HG02610 (cell line): ENCODE measurements around the gene IGFBP2.

Experiments
- ATAC-seq: cut with Tn5 transposase; IDR thresholded peaks from one replicate; pipeline ENCODE4 v1.9.1; 2021; ENCODE audit warnings: mild to moderate bottlenecking, moderate library complexity; ENCODE audit not compliant: unreplicated experiment

Gene IGFBP2

DNA sequence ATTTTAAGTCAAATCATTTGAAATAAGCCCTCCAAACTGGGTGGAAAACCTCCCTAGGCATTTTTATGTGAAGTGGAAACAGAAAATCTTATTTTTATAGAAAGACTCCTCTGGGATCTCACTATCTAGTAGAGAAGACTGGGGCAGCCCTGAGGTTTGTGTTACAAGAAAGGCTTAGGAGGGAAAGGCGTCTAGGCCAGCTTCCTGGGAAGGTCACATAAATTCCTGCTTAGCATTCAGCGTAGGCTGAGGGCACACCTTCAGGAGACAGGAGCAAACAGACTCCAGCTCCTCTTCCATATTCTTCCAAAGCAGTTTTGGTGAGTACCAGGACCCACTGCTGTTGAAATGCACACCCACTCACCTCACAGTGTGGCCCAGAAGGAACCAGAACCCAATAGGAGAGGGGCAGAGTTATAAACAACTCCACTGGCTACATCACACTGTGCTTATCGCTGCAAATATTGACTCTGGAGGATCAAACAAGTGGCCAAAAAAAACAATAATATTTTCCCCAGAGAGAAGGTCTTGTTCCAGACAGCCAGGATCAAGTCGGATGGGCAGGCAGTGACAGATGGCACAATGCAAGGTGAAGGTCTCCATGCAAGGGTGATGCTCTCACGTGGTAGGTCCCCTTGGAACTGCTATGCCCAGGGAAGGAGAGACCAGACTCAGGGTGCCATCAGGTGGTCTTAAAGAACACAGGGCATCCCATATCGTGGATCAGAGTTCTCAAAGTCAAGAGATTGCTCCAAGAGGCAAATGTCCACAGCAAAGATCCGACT lies 17.7 kb upstream of the IGFBP2 start:
- no peak for ATAC-seq

DNA sequence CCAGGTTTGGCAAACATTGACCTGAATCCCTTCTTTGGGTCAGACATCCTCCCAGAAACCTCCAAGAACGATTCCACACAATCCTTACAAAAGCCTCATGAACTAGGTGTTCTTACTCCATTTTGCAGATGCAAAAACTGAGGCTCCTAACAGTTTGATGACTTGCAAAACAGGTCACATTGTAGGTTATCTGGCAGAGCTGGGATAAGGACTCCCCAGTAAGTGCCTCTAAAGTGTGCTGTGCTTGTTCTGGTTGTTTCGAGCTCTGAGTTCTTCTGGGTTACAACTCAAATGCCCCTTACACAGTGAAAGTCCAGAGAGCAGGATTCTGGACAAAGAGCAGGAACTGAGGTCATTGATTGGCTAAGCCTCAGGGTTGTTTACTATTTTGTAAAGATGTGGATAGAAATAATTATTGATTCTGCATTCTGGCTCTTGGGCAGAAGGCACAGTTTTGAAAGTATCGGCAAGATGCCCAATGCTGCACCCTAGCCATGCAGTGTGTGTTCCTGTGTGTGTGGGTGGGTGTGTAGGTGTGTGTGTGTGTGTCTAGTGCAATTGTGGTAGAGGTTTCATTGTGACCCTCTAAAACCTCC lies 17.0 kb upstream of the IGFBP2 start:
- no peak for ATAC-seq

DNA sequence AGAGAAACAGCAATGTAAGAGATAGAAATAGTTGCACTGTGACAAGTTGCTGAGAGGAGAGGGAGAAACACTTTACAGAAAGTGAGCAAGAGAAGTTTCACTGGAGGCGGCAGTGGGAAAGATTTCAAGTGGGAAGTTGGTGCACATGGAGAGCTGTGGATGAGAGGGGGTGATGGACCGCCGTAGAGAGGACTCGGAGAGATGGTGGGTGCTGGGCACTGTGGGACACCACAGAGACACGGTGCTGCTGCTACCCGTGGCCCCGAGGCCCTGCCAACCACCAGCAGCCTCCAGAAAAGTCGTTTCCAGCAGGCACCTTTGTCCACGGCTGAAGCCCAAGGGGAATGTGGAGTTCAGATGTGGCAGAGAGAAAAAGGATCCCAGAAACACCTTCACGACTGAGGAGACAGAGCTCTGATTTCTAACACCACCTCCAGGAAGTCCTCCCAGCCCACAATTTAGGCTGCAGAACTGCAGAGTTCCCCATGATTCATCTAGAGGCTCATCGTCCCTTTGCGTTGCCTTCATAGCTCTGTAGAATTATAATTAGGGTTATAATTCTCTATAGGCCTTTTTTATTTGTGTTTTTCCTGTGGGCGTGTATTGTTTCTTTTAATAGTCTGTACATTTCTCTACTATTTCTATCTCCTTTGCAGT lies 15.9 kb upstream of the IGFBP2 start:
- no peak for ATAC-seq

DNA sequence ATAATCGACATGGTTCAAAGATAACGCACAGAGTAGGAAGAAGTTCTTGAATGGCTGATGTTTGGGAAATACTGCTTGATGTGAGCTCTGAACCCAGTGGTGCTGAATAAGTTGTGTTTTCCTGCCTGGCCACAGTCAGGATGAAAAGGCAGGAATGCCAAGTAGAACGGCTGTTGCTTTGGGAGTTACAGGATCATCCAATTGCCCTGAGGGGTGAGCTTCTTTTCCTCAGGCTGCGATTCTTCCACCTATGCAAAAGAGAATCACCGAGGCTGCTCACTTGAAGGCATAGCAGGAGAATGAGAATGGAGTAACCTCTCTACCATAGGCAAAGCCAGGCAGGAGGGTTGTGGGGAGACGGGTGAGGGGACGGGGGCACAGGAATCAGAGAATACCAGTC lies 14.4 kb upstream of the IGFBP2 start:
- ATAC-seq, result no peak

DNA sequence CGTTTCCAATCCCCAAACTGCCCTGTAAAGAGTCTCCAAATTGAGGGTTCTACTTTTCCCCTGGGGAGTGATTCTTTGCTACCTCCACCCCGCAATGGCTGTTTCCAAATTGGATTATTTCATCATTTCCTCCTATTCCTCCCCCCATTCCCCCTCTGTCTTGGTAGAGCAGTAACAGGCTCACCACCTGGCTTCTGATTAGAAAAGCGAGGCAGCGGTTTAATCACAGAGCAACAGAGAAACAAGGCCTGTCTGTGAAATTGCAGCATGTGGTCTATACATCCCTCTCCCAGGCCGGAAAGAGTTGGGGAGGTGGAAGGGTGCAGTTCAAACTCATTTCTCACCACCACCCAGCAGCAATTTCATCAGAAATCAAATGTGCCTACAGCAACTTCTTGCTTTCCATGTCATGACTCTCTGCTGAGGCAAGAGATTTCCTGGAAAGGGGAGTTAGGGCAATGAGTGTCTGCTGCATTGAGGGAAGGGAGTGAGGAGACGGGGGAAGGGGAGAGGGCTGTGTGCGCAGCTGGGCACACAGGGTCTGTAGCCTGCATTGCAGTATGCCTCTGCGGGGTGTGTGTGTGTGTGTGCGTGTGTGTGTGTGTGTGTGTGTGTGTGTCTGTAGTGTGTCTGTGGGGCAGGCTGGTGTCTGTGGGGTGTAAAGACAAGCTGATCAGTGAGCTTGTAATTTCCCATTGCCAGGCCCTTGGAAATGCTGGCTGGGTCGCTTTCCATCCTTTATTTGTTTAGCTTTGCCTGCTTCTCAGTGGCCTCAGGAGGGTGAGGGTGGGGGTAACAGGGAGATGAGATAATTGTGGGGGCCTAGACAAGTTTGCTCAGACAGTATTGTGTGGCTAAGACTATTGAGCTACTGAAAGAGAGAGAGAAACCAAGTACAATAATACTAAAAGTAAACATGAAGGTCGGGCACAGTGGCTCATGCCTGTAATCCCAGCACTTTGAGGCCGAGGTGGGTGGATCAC lies 13.5 kb upstream of the IGFBP2 start:
- no peak for ATAC-seq

DNA sequence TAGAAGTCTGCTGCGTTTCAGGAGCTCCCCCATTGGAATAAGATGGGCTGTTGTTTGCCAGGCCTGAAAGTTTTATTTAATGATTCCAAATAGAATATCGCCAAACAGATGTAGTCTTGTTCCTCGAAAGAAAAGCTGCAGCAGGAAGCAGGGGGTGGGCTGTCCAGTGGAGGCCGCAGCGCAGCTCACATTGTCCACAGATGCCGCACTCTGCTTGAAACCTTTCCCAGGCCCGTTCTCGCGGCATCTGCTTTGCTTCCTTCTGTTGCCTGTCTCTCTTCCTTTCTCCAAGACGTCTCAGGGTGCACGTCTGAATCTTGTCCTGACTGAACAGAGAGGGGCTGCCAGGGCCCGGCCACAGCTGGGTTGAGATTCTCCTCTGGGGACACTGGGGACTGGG lies 12.4 kb upstream of the IGFBP2 start:
- no peak for ATAC-seq

DNA sequence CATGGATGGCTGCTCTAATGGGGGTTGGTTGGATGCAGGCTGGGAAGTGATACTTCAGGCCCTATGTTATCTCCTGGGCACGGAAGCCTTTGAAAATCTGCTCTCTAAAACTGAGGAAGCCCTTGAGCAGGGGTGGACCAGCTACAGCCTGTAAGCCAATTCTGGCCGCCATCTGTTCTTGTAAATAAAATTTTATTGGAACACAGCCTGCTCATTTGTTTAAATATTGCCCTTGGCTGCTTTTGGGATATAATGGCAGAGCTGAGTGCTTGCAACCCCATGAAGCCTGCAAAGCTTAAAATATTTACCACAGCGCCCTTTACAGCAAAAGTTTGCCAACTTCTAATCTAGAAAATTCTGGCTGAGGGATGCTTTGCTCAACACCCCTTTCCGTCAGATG lies 11.9 kb upstream of the IGFBP2 start:
- no peak for ATAC-seq

DNA sequence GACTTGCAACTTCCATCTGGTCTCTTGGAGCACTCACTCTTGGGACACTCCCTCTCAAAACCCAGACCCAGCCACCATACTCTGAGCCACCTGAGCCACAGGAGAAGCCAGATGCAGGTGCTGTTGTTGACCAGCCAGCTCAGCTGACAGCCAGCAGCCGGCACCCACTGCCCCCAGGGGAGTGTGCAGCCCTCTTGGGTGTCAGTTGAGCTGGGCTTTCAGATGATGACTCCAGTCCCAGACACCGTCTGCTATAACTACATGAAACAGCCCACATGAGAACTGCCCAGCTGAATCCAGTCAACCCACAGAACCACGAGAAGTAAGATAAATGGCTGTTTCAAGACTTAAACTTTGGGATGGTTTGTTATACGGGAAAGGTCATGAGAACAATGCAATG lies 10.7 kb upstream of the IGFBP2 start:
- no peak for ATAC-seq

DNA sequence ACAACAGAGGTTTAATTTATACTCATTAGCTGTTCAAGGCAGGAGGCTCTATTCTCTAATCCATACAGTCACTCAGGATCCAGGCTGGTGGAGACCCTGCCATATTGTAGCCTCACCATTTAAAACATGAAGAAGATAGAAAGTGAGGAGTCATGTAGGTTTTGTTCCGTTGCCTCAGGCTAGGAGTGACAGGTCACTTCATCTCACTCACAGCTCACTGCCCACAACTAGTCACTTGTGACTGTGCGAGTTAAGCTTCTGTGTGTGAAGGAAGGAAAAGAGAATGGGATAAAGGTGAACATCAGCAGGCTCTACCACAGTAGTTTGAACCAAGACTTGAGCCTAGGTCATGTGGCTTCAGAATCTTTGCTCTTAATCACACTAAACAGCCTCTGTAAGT lies 9.0 kb upstream of the IGFBP2 start:
- no peak for ATAC-seq

DNA sequence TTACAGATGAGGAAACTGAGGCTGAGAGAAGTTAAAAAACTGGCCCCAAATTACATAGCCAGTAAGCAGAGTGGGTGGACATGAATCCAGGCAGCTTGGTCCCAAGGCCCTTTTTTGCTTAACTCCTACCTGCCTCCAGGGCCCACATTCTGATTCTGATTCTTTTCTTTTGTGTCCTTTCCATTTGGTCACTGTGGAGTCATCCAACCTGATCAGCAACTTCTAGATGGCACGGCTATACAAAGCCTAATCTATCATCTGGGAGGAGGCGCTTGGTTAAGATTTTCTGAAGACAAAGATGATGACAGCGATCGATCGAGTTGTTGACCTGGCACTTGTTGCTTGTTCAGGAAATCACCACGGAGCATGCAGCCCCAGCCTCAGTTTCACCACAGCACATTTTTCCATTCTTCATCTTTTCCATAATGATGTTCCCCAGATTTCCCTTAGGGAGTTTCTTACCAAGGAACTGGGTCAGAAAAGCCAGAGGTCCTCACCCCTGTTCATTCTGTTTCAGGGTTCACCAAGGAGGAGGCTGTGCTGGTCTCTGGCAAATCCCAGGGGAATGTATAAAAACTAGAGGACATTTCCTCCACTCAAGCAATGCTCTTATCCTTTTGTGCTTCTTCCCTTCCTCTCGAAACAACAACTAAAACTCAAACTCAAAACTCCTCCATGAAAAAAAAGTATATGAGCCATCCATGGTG lies 6.9 kb upstream of the IGFBP2 start:
- no peak for ATAC-seq

DNA sequence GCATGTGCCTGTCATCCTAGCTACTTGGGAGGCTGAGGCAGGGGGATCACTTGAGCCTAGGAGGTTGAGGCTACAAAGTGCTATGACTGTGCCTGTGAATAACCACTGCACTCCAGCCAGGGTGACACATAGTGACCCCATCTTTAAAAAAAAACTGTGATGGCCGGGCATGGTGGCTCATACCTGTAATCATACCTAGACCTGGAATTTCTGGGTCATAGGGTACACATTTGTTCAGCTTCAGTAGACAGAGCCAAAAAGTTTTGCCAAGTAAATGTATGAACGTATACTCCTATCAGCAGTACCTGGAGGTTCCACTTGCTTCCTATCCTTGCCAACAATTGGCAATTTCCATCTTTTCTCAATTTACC lies 6.4 kb upstream of the IGFBP2 start:
- no peak for ATAC-seq

DNA sequence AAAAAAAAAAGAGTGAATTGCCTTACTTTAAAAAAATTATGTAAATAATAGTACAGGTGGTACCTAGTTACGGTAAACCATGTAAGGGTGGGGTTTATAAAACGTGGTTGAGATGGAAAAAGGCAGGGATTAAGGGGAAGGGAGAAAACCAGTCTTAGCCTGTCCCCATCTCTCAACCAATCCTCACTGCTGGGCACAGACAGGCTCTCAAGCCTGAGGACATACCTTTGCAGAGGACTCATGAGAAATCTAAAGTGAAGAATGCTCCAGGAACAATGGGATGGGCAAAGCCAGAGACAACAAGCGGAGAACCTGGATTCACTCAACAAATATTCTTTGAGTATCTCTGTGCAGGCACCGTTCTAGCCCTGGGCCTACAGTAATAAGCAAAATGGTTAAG lies 3.4 kb upstream of the IGFBP2 start:
- no peak for ATAC-seq

DNA sequence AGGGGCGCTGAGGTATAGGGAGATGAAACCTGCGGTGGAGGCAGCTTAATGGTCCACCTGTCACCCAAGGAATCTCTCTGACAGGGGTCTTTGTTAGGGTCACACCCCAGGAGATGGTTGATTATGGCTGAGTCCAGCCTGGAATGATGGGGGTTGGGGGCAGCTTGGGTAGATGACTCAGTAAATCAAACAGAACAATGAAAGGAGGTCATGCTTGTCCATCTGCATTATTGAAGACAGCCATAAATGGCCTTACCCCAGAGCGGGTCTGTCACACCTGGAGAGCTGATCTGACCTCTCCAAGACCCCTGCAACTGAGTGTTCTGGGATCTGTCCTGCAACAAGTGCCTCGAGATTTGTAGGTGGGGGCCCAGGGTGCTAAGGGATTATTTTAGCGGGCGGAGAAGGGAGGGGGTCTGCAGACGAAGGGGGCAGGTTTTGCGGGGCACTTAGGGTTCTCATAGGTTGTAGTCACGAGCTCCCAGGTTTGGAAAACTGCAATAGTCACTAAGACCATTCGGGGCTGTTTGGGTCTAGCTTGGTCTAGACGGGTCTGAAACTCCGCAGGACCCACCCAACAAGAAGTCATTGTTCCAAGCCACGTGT lies 771 bp upstream of the IGFBP2 start:
- ATAC-seq, result no peak

DNA sequence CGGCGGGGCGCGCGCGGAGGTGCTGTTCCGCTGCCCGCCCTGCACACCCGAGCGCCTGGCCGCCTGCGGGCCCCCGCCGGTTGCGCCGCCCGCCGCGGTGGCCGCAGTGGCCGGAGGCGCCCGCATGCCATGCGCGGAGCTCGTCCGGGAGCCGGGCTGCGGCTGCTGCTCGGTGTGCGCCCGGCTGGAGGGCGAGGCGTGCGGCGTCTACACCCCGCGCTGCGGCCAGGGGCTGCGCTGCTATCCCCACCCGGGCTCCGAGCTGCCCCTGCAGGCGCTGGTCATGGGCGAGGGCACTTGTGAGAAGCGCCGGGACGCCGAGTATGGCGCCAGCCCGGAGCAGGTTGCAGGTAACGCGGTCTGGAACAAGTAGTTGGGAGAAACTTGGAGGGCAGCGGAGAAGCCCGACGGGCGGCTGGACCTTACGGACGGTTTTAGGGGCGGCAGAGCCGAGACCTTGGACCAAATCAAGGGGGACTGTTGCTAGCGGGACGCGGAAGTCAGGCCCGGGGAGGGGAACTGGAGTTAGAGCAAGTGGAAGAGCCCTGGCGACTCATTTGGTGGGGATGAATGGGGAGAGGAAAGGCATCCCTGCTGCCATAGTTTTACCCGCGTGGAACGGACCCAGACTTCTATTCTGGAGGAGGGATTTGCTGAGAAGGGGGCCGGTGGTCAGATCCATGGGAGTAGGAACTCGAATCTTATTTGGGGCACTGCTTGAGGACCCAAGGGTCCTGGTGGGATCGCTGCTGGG lies 573 bp downstream of the IGFBP2 start:
- no peak for ATAC-seq

DNA sequence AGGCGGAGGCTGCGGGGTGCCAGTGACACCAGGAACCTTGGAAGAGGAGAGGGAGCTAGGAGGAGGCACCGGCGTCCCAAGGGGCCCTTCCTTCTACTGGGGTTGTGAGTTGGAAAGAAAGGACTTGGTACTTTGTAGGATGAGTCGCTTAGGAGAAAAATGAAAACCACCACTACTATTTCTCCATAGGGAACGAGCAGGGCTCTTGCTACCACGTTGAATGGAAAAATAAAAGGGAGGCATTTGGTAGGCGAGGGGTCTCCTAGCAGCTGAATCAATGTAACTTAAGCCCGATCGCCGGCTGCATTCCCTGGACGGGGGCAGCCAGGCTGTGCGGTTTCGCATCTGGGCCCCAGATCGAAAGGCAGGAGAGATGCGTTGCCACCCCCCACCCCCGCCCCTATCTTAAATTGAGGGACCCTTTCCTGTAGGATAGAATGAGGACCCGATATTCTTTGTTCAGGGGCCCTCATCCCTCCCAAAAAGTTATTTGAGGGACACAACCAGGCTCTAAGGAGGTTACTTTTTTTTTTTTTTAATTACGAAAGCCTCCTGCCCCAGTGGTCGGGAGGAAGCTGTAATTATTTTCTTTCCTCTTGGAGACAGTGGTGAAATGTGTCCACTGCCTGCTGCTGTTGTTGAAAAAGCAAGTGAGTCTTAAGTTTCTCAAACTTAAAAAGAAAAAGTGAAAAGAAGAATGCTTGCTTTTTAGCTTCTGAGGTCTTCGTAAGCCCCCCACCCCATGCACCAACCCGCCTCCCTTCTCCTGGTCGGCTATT lies 1.3 kb downstream of the IGFBP2 start:
- ATAC-seq, result no peak

DNA sequence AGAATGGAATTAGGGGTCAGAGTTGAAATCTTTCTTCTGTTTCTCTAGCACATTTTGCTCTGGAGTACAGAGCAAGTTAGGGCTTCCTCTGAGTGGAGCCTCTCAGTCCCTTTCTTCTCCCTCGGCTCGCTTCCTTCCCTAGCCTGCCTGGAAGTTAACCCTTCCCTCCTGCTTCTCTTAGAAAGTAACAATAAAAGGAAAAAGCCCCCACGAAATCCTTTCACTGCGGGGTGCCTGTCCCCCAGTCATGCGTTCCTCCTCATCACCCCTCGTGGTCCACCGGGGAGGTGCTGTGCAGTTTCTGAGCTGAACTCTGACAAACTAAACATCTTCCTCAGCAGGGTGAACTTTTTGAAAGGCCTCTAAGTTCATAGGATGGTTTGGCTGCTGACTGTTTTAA lies 2.0 kb downstream of the IGFBP2 start:
- no peak for ATAC-seq

DNA sequence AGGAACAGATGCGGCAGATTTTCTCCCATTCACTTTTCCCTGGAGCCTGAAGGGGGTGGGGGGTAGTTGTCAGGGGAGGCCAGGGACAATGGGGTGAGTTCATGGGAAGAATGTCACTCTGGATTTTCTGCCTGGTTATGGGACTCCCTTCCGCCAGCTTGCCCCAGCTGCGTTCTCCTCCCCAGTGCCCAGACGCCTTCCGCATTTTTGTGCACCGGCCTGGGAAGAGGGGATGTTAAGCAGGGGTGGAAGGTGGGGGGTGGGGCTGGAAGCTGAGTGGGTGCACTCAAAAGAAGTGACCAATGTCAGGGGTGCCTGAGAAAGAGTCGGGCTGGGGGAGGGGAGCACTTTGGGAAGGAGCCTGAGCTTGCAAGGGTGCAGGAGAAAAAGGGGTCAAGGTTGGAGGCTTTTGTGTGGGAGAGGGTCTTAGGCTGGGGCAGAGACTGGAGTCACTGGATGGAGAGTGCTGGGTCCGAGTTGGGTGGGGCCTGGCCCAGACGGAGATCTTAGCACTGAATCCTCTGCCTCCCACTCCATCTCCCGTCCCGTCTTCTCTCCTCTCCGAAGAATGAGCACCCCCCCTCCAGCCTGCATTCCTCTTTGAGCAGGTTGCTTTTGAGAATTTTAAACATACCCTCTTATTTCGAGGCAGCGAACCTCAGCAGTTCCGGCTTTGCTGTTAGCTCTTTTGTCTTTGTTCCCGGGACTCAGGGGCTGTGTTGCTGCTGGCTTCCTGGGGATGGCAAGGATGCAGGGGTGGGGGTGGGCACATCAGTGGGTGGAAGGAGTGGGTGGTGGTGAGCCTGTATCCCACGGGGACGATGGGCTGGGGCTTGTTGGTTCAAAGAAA lies 2.7 kb downstream of the IGFBP2 start:
- no peak for ATAC-seq
